Right lung (tissue), 5 donors: Measurements from ENCODE around the gene GALNT10. TPM values are rescaled to one million over a fixed set of nuclear protein-coding genes. Genes with fewer than 3 reads are reported as not detected.
A peak's percentile ranks its signal among the peaks of the same experiment; 100 is the strongest.

Experiments used
- DNase-seq, 2 donors: peaks; one replicate each; pipeline ENCODE4 v3.0.0-alpha.2; 2013
- polyA plus RNA-seq, 5 donors: library from polyadenylated mRNA; unstranded; fragments of 120-200 nt; gene quantifications; one replicate each; pipeline versions ENCODE4 v1.2.1 to v1.2.3, GENCODE V29; 2013; ENCODE audit warnings: inconsistent platforms in 1 of 5, low replicate concordance in 1 of 5; ENCODE audit not compliant: insufficient read length in 5 of 5, insufficient read depth in 1 of 5

The GALNT10 gene
- polyA plus RNA-seq, 5 donors = 17.0 to 27.0 (median 23.5) TPM

GRCh38 chr5:154262342-154262741 is 71.8 kb downstream of the GALNT10 start:
- no peak for DNase-seq

DNA sequence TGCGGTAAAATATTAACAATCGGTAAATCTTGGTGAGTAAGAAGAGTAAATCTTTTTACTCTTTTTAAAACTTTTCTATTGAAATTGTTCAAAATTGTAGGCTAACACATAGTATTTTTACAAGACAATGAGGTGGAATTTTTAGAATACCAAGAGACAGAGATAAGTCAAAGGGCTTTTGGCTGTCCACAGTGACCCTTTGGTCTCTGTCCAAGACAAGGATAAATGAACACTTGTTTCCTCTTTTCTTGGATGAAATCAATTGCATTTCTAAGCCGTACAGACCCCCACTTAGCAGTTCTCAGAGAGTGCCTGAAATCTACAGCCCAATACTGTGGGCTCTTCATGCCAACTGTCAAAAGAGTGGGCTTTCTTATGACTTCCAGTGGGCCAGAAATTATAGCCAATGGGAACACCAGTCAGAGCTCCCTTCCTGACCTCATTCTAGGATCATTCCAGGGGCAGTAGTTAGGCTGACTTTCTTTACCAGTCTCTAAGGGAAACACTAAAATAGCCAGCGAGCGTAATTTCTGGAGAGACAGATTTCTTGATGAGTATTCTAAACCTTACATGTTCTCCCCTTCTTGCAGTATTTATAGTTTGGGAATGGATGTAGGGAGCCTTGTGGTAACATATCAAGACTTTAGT is 74.1 kb downstream of the GALNT10 start:
- no peak for DNase-seq

GRCh38 chr5:154265197-154265773 is 74.8 kb downstream of the GALNT10 start:
- no peak for DNase-seq

DNA sequence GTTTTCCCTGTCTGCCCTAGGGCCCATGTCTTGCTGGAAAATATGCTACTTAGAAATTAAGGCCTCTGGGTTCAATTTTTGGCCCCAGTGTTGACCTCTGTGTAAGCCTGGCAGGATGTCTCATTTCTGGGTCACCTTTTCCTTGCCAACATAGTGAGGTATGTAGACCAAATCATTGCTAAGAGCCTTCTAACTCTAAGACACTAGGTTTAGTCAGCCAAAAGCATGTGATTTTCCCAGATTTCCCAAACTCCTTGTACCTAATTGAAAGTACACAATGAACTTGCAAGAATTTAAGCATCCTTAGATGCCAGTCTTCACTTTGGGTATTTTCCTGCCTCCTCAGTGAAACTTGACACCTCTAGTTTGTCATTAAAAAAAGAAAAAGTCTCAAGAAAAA is 77.0 kb downstream of the GALNT10 start:
- no peak for DNase-seq

- DNase-seq = no peak
Measured at GRCh38 chr5:154268073-154268472, 77.5 kb downstream of the GALNT10 start.

- no peak for DNase-seq
Measured at GRCh38 chr5:154269414-154269813, 78.9 kb downstream of the GALNT10 start.

DNA sequence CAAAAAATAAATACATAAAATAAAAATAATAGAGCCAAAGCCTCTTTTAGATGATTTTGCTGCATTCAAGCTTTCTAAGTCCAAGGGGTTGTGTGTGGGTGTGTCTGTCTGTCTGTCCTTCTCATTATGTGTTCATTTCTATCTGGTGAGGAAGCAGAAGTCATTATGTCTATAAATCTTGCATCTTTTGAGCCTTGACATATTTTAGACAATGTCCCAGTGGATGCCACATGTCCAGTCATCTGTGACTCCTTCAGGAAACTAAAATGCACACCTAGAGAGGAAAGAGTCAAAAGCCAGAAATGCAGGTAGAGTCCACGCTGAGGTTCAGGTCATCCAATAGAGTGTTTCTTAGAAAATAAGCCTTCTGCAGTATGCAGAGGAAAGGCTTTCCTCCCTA is 80.9 kb downstream of the GALNT10 start:
- no peak for DNase-seq

DNA sequence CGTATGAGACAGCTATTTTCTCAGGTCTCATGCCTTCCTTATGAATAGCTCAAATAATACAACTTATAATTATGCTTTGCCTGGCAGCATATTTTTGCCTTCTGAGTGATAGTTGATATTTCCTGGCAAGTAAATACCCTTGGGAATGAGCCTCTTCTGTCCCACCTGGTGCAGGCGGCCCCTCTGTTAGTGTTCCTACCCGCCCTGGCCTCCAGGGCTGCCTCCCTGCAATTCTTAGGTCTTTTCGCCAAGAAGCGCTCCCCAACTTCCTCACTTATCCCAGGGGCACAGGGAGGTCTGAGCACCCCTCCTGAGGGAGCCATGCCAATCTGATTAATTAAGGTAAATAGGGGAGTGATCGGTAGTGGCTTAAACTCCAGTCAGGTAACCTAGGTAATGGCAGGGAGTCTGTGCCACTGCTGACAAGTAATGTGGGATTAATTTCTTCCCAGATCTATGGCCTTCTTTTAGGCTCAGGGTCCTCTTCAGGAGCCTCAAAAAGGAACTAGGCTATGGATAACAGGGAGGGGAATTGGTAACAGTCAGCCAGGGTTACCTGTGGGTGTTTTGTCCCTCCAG is 81.5 kb downstream of the GALNT10 start:
- no peak for DNase-seq

GRCh38 chr5:154273028-154273617 is 82.6 kb downstream of the GALNT10 start:
- peak; percentile 59 to 73 for DNase-seq

- DNase-seq = no peak
Measured at GRCh38 chr5:154273963-154274827, 83.7 kb downstream of the GALNT10 start.

GRCh38 chr5:154274828-154275185 is 84.3 kb downstream of the GALNT10 start:
- DNase-seq = no peak

GRCh38 chr5:154275566-154275965 is 85.0 kb downstream of the GALNT10 start:
- DNase-seq = no peak

GRCh38 chr5:154276261-154276972 is 85.9 kb downstream of the GALNT10 start:
- no peak for DNase-seq

DNA sequence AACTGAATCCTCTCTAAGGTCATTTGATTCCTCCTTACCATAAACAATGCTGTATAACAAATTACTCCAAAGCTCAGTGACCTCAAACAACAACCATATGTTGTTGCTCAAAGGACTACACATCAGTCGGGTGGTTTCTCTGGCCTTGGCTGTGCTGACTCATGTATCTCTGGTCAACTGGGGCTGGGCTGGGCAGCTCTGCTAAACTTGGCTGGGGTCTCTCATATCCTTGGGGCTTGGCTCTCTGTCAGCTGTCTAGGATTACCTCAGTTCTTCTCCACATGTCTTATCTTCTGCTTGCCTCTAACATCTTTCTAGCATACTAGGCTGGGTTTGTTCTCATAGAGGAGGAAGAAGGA is 86.4 kb downstream of the GALNT10 start:
- peak; percentile 42 to 56 for DNase-seq

- DNase-seq = no peak
Measured at GRCh38 chr5:154277499-154277898, 87.0 kb downstream of the GALNT10 start.

DNA sequence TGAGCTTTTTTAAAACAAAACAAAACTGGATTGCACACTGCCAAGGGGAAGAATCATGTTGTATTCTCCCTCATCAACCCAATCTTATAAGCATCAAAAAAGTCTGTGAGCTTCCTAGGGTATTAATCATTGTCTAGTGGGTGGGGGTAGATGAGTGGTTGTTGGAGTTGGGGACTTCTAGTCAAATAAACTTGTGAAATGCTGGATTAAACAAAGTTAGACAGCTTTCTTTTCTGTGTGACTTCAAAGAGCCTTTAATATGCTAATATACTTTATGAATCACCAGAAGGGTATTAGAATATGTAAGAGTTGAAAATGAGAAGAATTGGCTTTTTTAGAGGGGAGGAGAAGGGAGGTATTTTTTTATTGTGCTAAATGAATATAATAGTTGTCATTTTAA is 87.7 kb downstream of the GALNT10 start:
- DNase-seq = no peak

- DNase-seq = no peak
Measured at GRCh38 chr5:154278908-154279307, 88.4 kb downstream of the GALNT10 start.

GRCh38 chr5:154284433-154284832 is 93.9 kb downstream of the GALNT10 start:
- no peak for DNase-seq

DNA sequence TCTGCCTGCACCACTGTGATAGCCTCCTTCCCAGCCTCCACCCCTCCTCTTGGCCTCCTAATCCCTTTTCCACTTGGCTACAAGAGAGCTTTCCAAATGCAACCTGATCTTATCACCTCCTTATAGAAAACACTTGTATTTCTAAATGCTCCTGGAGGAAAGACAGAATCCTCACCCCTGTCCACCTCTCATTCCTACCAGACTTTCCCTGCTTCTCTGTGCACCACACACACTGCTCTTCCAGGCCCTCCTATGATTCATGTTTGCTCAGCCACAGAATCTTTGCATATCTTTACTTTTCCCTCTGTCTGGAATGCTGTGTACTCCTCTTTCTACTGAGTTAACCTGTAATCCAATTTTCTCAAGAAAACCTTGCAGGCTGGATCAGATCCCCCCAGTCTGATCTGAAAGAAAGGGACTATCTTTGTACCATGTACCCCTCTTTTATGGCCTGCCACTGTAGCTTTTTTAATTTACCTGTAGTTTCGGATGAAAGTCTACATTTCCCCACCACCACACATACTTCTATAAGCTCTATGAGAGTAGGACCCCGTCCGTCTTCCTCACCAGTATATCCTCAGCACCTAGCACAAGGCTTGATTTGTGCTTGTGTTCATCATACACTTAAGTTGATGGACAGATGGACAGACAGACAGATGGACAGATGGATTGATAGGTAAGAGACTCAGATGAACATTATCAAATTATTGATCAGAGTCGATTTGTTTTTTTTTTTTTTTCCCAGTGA is 95.3 kb downstream of the GALNT10 start:
- DNase-seq = no peak

GRCh38 chr5:154286557-154286956 is 96.0 kb downstream of the GALNT10 start:
- no peak for DNase-seq

DNA sequence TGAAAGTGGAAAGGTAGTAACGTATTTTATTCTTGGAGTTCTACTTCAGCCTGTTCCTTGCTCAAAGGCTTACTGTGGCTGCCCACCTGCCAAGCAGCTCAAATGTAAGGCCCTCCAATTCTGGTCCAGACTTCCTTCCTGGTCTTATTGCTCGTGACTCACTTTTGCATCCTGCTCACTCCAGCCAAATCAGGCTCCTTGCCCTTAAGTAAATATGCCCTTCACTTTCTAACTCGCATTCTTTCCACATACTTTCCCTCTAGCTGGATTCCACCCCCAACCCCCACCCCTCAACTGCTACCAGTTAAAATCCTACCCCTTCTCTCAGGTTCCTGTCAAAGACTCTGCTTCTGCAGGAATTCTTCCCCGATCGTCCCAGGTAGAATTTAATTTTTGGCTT is 96.6 kb downstream of the GALNT10 start:
- DNase-seq = peak in 1 of 2 donors; percentile 30
